ENCODE measurements around the gene PGAP3.

- TF ChIP-seq ZNF624 (tag by site-specific recombination; IDR thresholded peaks at IDR 0.05) = no peak
- peak; percentile 9; the same call in 1 of the 2 replicates for TF ChIP-seq PRDM10 (tag by site-specific recombination; IDR thresholded peaks at IDR 0.05)
- no peak for TF ChIP-seq CTCF (tag by site-specific recombination; IDR thresholded peaks at IDR 0.05)
- no peak for TF ChIP-seq ZFP3 (tag by site-specific recombination; IDR thresholded peaks at IDR 0.05; ENCODE audit: low read depth)
- no peak for TF ChIP-seq MEIS1 (CRISPR knock-in tag; IDR thresholded peaks at IDR 0.05; ENCODE audit: borderline replicate concordance)
- TF ChIP-seq ZNF555 (tag by site-specific recombination; conservative IDR thresholded peaks at IDR 0.05) = no peak
- no peak for TF ChIP-seq YY1 (tag by site-specific recombination; IDR thresholded peaks at IDR 0.05)
- TF ChIP-seq KLF17 (tag by site-specific recombination; IDR thresholded peaks at IDR 0.05) = no peak
- peak; percentile 71; the same call in 1 of the 2 replicates for TF ChIP-seq ZNF10 (tag by site-specific recombination; IDR thresholded peaks at IDR 0.05)
- TF ChIP-seq FEZF1 (tag by site-specific recombination; IDR thresholded peaks at IDR 0.05) = no peak
- TF ChIP-seq ZNF501 (tag by site-specific recombination; IDR thresholded peaks at IDR 0.05) = no peak
These were observed 35.1 kb downstream of the PGAP3 start for GRCh38 chr17:39652587-39653315.

Measured in HEK293 (cell line).